IPS-18a (cell line): ENCODE measurements around the gene CTBS.

Experiments used
- H3K27ac ChIP-seq: one replicate; pipeline ENCODE4 v1.5.1; 2013; ENCODE audit warnings: low read length
- H3K27me3 ChIP-seq: one replicate; pipeline ENCODE4 v1.6.1; 2013; ENCODE audit warnings: mild to moderate bottlenecking, low read length; ENCODE audit not compliant: control insufficient read depth, insufficient read depth
- H3K36me3 ChIP-seq: one replicate; pipeline ENCODE4 v1.6.1; 2013; ENCODE audit warnings: low read depth, low read length; ENCODE audit not compliant: control insufficient read depth
- H3K4me1 ChIP-seq: one replicate; pipeline ENCODE4 v1.6.1; 2013; ENCODE audit warnings: low read depth, low read length; ENCODE audit not compliant: control insufficient read depth
- H3K4me3 ChIP-seq: one replicate; pipeline ENCODE4 v1.5.1; 2013; ENCODE audit warnings: low read length
- H3K9ac ChIP-seq: one replicate; pipeline ENCODE4 v1.6.1; 2013; ENCODE audit warnings: mild to moderate bottlenecking, low read length, moderate library complexity
- H3K9me3 ChIP-seq: one replicate; pipeline ENCODE4 v1.6.1; 2013; ENCODE audit warnings: low read depth, low read length; ENCODE audit not compliant: control insufficient read depth

Gene CTBS

GRCh38 chr1:84504580-84505492 lies 69.4 kb downstream of the CTBS start:
- no peak overlapping the region for H3K27ac ChIP-seq
- peak overlapping the region; percentile 93 for H3K4me3 ChIP-seq
- peak overlapping the region; percentile 80 for H3K9ac ChIP-seq
- peaks cover 3% of the 10 kb centered on the region for H3K9me3 ChIP-seq
- peaks cover 14% of the 10 kb centered on the region for H3K36me3 ChIP-seq
- peaks cover 8% of the 10 kb centered on the region for H3K27me3 ChIP-seq
- H3K4me1 ChIP-seq, result peaks cover 40% of the 10 kb centered on the region

- Histone ChIP-seq H3K27me3 (peaks cover 8% of the 10 kb centered on the region), H3K4me1 (peaks cover 41% of the 10 kb centered on the region), H3K36me3 (peaks cover 30% of the 10 kb centered on the region), H3K27ac (no peak overlapping the region), H3K4me3 (no peak overlapping the region), H3K9me3 (no peaks in the 10 kb centered on the region), H3K9ac (no peak overlapping the region)
Observed at GRCh38 chr1:84502927-84503326, 71.3 kb downstream of the CTBS start.
